Right atrium auricular region (tissue), 2 donors: ENCODE data around the gene XRCC5. TPM values are rescaled to one million over a fixed set of nuclear protein-coding genes. Genes with fewer than 3 reads are reported as not detected.

Experiments
- DNase-seq: peaks from one replicate; pipeline ENCODE4 v3.0.0-alpha.2; 2019; ENCODE audit warnings: low spot score
- H3K27ac ChIP-seq, 2 donors: fragments of 200-600 bp; sonication (generic); 1 replicate in 1 of 2; 2 replicates in 1 of 2; pipeline ENCODE4 v1.5.1; 2016 to 2019
- H3K27me3 ChIP-seq, 2 donors: fragments of 200-600 bp; sonication (generic); one replicate each; pipeline versions ENCODE4 v1.5.1 to v1.6.0; 2017 to 2019
- H3K36me3 ChIP-seq: fragments of 200-600 bp; sonication (generic); one replicate; pipeline ENCODE4 v1.5.1; 2016
- H3K4me1 ChIP-seq, 2 donors: fragments of 200-600 bp; sonication (generic); one replicate each; pipeline versions ENCODE4 v1.5.1 to v1.6.0; 2017 to 2019
- H3K4me3 ChIP-seq, 2 donors: fragments of 200-600 bp; sonication (generic); 1 replicate in 1 of 2; 2 replicates in 1 of 2; pipeline ENCODE4 v1.5.1; 2017 to 2019; ENCODE audit warnings: mild to moderate bottlenecking in 1 of 2, moderate library complexity in 1 of 2
- H3K9me3 ChIP-seq, 2 donors: fragments of 200-600 bp; sonication (generic); one replicate each; pipeline ENCODE4 v1.5.1; 2019
- CTCF ChIP-seq, 2 donors: fragments of 200-600 bp; sonication (generic); IDR thresholded peaks; one replicate each; pipeline ENCODE4 v1.5.1; 2019; ENCODE audit warnings: antibody characterized with exemption in 2 of 2
- total RNA-seq, 2 donors: library from RNA; depleted of rRNA; stranded (reverse); fragments of >200 nt; gene quantifications; one replicate each; pipeline ENCODE4 v1.1.0, GENCODE V29; 2016

The XRCC5 gene
- total RNA-seq, 2 donors from 2014 or later, result 89.9 to 93.7 TPM

- Histone ChIP-seq H3K27ac (no peak overlapping the region), H3K27me3 (no peaks in the 10 kb centered on the region), H3K4me3 (no peak overlapping the region), H3K4me1 (peaks cover 0 to 11% of the 10 kb centered on the region in 2 donors), H3K36me3 (peaks cover 75% of the 10 kb centered on the region), H3K9me3 (no peaks in the 10 kb centered on the region)
- DNase-seq, result no peak
- TF ChIP-seq CTCF (IDR thresholded peaks at IDR 0.05), result no peak
Measured at GRCh38 chr2:216119986-216120385, 10.8 kb downstream of the XRCC5 start.

- no peak for DNase-seq
- no peaks in the 10 kb centered on the region for H3K27me3 ChIP-seq
- no peak for TF ChIP-seq CTCF (IDR thresholded peaks at IDR 0.05)
- H3K4me3 ChIP-seq, result no peak overlapping the region
- peaks cover 86% of the 10 kb centered on the region for H3K36me3 ChIP-seq
- H3K27ac ChIP-seq, result no peak overlapping the region
- H3K4me1 ChIP-seq, result peaks cover 0 to under 1% of the 10 kb centered on the region in 2 donors
- H3K9me3 ChIP-seq, result no peaks in the 10 kb centered on the region
Measured at GRCh38 chr2:216121255-216121654, 12.1 kb downstream of the XRCC5 start.

- DNase-seq, result no peak
- TF ChIP-seq CTCF (IDR thresholded peaks at IDR 0.05), result no peak
- no peak overlapping the region for H3K27ac ChIP-seq
- peaks cover 85% of the 10 kb centered on the region for H3K36me3 ChIP-seq
- no peaks in the 10 kb centered on the region for H3K4me1 ChIP-seq
- no peak overlapping the region for H3K4me3 ChIP-seq
- H3K9me3 ChIP-seq, result no peaks in the 10 kb centered on the region
- no peaks in the 10 kb centered on the region for H3K27me3 ChIP-seq
Measured at GRCh38 chr2:216126943-216127342, 17.8 kb downstream of the XRCC5 start.

- no peaks in the 10 kb centered on the region for H3K9me3 ChIP-seq
- peaks cover 93% of the 10 kb centered on the region for H3K36me3 ChIP-seq
- no peaks in the 10 kb centered on the region for H3K4me1 ChIP-seq
- TF ChIP-seq CTCF (IDR thresholded peaks at IDR 0.05), result no peak
- H3K4me3 ChIP-seq, result no peak overlapping the region
- no peaks in the 10 kb centered on the region for H3K27me3 ChIP-seq
- H3K27ac ChIP-seq, result no peak overlapping the region
- no peak for DNase-seq
Measured at GRCh38 chr2:216130346-216130971, 21.3 kb downstream of the XRCC5 start.

- no peak overlapping the region for H3K27ac ChIP-seq
- no peaks in the 10 kb centered on the region for H3K4me1 ChIP-seq
- no peaks in the 10 kb centered on the region for H3K9me3 ChIP-seq
- no peak for DNase-seq
- no peak for TF ChIP-seq CTCF (IDR thresholded peaks at IDR 0.05)
- no peaks in the 10 kb centered on the region for H3K27me3 ChIP-seq
- H3K36me3 ChIP-seq, result peaks cover 93% of the 10 kb centered on the region
- no peak overlapping the region for H3K4me3 ChIP-seq
Measured at GRCh38 chr2:216131175-216131926, 22.2 kb downstream of the XRCC5 start.
